Chondrocyte (in vitro differentiated cells): Measurements from ENCODE around the gene TM4SF20. TPM values are rescaled to one million over a fixed set of nuclear protein-coding genes. Genes with fewer than 3 reads are reported as not detected.

Experiments
- DNase-seq: peaks from one replicate; pipeline ENCODE4 v3.0.0; 2021; ENCODE audit warnings: mixed read lengths, low spot score
- H3K27ac Mint-ChIP-seq: one replicate; pipeline ENCODE4 v1.8.0; 2021; ENCODE audit warnings: mild to moderate bottlenecking, moderate library complexity, mixed read lengths; ENCODE audit not compliant: unreplicated experiment
- H3K27me3 Mint-ChIP-seq: 2 replicates; pipeline ENCODE4 v1.8.0; 2021; ENCODE audit warnings: low read depth, mixed read lengths
- H3K36me3 Mint-ChIP-seq: 2 replicates; pipeline ENCODE4 v1.8.0; 2021; ENCODE audit warnings: low read depth, mixed read lengths
- H3K4me1 Mint-ChIP-seq: 2 replicates; pipeline ENCODE4 v1.8.0; 2021; ENCODE audit warnings: low read depth, mild to moderate bottlenecking, mixed read lengths
- H3K4me3 Mint-ChIP-seq: one replicate; pipeline ENCODE4 v1.8.0; 2021; ENCODE audit warnings: mild to moderate bottlenecking, moderate library complexity, mixed read lengths; ENCODE audit not compliant: unreplicated experiment
- H3K9me3 Mint-ChIP-seq: 2 replicates; pipeline ENCODE4 v1.8.0; 2021; ENCODE audit warnings: low read depth, mixed read lengths
- long read RNA-seq: library from polyadenylated mRNA; stranded (forward); transcript quantifications from one replicate; pipeline ENCODE4 v2.0.0, GENCODE V29; 2021
- total RNA-seq: library from RNA; stranded (reverse); gene quantifications from 3 replicates; pipeline ENCODE4 v1.2.1, GENCODE V29; 2021
- TF ChIP-seq, protein P1 (sequence below): fragments of 200-600 bp; sonication (generic); IDR thresholded peaks from 2 replicates; pipeline ENCODE4 v1.5.0; 2021; ENCODE audit warnings: antibody characterized with exemption, mild to moderate bottlenecking, moderate library complexity

The TM4SF20 gene, protein sequence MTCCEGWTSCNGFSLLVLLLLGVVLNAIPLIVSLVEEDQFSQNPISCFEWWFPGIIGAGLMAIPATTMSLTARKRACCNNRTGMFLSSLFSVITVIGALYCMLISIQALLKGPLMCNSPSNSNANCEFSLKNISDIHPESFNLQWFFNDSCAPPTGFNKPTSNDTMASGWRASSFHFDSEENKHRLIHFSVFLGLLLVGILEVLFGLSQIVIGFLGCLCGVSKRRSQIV
- not detected in 3 replicates for total RNA-seq
- long read RNA-seq = 0 reads

DNA sequence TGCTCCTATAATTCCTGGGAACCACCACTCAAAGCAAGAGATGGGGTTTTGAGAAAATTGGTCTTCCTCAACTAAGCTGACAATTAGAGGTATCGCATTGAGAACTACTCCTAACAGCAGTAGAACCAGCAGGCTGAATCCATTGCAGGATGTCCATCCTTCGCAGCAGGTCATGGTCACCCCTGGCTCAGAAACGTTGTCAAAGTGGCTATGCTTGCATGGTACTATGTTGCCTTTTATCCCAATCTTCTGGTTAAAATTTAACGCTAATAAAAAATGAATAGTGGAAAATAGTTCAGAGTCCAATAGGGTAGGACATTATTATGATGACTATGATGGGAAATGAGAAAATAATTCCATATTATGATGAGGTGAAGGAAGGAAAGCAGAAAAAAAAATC, at the start of gene TM4SF20:
Gene TM4SF20, minus strand, starts transcription at position 212 of the 400 bp plus-strand sequence. Its CDS starts 38 bp downstream, at position 174.
- Mint-ChIP-seq H3K9me3 (peaks cover 2% of the 10 kb centered on the region), H3K4me3 (no peak within 1 kb of the TSS), H3K27me3 (peaks cover 5% of the 10 kb centered on the region), H3K4me1 (peaks cover 12% of the 10 kb centered on the region), H3K27ac (no peak within 1 kb of the TSS), H3K36me3 (no peaks in the 10 kb centered on the region)
- no peak for DNase-seq
- TF ChIP-seq, protein P1, sequence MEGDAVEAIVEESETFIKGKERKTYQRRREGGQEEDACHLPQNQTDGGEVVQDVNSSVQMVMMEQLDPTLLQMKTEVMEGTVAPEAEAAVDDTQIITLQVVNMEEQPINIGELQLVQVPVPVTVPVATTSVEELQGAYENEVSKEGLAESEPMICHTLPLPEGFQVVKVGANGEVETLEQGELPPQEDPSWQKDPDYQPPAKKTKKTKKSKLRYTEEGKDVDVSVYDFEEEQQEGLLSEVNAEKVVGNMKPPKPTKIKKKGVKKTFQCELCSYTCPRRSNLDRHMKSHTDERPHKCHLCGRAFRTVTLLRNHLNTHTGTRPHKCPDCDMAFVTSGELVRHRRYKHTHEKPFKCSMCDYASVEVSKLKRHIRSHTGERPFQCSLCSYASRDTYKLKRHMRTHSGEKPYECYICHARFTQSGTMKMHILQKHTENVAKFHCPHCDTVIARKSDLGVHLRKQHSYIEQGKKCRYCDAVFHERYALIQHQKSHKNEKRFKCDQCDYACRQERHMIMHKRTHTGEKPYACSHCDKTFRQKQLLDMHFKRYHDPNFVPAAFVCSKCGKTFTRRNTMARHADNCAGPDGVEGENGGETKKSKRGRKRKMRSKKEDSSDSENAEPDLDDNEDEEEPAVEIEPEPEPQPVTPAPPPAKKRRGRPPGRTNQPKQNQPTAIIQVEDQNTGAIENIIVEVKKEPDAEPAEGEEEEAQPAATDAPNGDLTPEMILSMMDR = no peak

DNA sequence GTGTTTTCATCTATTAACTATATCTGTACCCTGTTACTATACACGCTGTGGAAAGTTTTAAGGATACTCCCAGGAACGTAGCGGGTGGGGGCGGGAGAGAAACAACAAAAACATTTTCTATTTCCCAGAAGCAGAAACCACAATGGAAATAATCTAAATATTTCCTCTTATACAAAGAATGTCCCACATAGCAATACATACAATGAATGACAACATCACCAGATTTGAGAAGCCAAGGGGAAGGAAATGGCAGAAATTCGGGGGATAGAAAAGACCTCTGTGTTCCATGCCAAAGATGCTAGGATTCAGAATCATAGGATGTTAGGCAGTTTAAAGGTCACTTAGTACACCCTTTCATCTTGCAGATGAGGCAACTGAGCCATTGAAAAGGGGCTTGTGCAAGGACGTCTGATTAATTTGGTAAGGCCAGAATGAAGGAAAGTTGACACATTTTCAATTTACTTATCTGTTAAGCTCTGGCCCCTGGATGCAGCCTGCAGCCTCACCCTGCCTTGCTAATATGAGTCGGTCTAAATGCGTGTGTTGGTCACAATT, 49.7 kb upstream of the TM4SF20 start:
- TF ChIP-seq, protein P1 = no peak
- H3K4me3 Mint-ChIP-seq = no peak overlapping the region
- peaks cover 11% of the 10 kb centered on the region for H3K36me3 Mint-ChIP-seq
- H3K27me3 Mint-ChIP-seq = no peaks in the 10 kb centered on the region
- DNase-seq = no peak
- peaks cover 9% of the 10 kb centered on the region for H3K4me1 Mint-ChIP-seq
- H3K9me3 Mint-ChIP-seq = peaks cover 10% of the 10 kb centered on the region
- no peak overlapping the region for H3K27ac Mint-ChIP-seq

DNA sequence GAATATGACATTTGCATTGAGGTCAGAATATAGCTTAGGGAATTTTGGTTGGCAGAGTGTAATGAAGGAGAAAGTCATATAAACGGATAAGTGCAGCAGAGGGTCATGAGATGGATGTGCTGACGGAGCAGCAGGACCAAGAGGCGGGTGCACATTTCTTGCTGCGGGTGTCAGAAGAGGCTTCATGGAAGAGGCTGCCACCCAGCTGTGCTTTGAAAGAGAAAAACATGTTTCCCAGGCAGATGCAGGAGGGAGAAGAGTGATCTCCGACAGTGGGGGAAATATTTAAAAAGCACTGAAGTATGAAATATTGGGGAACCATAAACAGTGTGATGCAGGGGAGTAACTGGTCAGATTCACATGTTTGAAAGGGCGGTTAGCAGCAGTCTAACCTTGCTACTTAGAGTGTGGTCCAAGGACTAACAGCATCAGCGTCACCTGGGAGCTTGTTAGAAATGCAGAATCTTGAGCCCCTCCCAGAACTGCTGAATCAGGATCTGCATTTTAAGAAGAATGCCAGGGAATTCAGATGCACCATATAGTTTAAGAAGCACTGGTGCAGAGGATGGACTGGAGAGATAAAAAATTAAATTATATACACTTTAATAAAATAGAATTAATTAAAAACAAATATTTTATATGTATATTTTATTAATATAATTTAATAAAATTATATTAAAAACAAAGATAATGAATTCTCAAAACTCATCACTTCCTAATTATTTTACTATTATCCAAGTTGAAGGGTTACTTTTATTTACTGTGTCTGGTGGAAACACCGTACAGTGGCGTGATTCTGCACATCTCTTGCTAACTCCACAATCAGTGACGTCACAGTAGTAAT, 44.8 kb upstream of the TM4SF20 start:
- TF ChIP-seq, protein P1 = no peak
- DNase-seq = no peak
- Mint-ChIP-seq H3K27me3 (no peaks in the 10 kb centered on the region), H3K4me1 (peaks cover 4% of the 10 kb centered on the region), H3K9me3 (no peaks in the 10 kb centered on the region), H3K4me3 (no peak overlapping the region), H3K27ac (no peak overlapping the region), H3K36me3 (no peaks in the 10 kb centered on the region)

DNA sequence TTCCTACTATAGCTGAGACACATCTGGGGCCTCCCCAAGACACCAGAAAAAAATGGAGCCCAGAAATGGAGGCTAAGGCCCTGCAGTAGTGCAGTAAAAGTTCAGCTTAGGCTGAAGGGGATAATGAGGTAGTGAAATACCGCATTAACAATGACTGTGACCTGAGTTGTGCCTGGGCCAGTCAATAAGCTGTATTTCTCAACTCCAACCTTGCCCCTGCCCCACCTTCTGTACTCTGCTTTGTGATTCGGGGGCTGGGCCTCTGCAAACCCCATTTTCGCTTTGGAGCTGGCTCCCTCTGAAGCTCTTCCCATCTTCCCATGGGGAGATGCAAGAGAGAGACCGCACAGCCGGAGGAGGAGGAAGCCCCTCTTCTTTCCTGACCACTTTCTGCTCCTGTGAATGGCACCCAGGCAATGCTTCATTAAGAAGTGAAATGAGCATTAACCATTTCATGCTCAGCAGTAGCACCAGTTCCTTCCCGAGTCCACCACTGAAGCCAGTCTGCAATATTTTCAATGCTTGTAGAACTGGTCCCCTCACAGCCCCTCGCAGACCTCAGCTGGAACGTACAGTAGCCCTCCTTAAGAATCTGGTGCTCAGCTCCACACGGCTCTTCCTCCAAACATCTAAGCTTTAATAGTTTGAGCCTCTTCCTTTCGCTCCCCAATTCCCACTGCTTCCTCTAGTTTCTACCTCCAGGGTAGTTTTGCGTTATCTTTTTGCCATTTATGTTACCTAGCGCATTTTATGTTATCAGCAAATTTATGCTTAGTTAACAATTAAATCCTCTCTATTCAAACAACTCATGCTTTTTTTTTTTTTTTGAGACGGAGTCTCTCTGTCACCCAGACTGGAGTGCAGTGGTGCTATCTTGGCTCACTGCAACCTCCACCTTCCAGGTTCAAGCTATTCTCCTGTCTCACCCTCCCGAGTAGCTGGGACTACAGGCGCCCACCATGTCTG, 41.3 kb upstream of the TM4SF20 start:
- no peaks in the 10 kb centered on the region for H3K36me3 Mint-ChIP-seq
- no peak for DNase-seq
- peaks cover 14% of the 10 kb centered on the region for H3K4me1 Mint-ChIP-seq
- no peak overlapping the region for H3K27ac Mint-ChIP-seq
- no peaks in the 10 kb centered on the region for H3K27me3 Mint-ChIP-seq
- TF ChIP-seq, protein P1 = no peak
- no peak overlapping the region for H3K4me3 Mint-ChIP-seq
- no peaks in the 10 kb centered on the region for H3K9me3 Mint-ChIP-seq
